Hepatic stellate cell (primary cell): Measurements from ENCODE around the gene CTNNBIP1.

Experiments
- DNase-seq: peaks from one replicate; pipeline ENCODE4 v3.0.0; 2011; ENCODE audit warnings: low spot score

The CTNNBIP1 gene

DNA sequence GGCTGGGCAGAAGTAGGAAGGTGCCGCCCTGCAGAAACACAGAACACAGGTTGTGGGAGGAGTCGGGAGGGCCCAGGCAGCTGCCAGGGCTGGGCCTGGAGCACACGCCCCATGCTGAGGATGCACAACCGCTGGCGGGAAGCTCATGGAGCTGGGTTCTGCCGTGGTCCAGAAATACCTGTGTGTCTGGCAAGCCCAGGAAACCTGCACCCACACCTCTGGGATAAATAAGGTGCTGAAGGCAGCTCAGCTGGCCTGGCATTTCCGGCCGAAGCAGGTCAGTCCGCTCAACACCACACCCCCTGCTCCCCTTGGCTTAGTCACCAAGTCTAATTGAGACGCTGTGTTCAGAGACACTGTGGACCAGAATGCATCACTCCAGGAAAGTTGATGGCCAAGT lies 32.1 kb downstream of the CTNNBIP1 start:
- no peak for DNase-seq

DNA sequence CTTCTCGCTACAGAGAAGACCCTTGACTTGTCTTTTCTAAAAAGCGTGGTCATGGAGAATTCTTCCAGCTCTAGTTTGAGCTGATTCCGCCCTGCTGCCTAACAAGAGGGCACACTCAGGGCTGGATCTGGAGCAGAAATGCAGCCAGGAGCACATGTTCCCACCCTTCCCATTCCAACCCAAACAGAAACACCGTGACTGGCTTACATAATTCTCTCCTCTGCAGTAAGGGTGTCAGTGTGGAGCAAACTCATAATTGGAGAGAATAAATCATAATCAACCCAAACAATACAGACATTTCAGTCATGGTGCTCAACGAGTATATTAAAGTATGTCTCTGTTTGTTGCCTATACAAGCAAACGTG lies 34.5 kb downstream of the CTNNBIP1 start:
- no peak for DNase-seq

DNA sequence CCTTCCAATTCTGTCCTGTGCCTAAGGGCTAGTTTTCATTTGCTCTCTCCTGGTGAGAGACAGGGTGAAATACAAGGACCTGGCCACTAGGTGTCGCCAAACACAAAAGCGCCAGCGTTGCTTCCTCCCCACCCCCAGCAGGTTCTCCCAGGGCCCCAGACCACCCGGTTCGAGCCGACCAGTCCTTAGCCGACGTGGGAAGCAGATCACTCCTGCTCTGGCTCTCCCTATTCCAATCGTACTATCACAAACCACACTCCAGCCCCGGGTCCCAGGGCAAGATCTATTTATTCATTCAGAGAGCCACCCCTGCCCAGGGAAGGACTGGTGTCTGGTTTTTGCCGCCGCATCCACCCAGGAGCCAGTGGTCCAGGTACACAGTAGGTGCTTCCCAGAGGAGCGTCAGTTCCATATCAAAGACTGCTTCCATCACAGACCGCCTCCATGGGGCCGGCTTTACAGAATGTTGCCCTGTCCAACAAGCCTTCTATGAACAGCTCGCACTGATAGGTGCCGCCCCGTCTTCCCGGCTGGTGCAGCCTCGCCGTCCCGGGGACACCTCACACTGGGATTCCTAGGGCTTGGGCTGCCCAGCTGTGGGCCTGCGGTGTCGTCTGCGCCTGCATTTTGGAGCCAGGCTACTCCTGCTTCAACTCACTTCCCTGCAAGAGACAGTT lies 35.0 kb downstream of the CTNNBIP1 start:
- DNase-seq: peak; percentile 96

DNA sequence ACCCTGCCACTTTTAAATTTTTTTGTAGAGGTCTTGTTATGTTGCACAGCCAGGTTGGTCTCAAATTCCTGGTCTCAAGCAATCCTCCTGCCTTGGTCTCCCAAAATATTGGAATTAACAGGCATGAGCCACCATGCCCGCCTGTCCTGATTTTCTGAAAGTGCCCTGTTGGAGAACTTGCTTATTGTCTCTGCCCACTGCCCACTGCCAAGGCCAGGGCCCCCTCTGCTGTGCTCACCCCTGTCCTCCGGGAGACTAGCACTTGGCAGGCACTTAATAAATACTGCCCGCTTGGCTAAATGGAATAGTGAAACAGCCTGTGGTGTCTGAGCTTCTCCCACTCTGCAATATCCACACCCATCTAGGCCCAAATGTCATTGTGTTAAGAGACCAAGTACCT lies 35.7 kb downstream of the CTNNBIP1 start:
- no peak for DNase-seq

DNA sequence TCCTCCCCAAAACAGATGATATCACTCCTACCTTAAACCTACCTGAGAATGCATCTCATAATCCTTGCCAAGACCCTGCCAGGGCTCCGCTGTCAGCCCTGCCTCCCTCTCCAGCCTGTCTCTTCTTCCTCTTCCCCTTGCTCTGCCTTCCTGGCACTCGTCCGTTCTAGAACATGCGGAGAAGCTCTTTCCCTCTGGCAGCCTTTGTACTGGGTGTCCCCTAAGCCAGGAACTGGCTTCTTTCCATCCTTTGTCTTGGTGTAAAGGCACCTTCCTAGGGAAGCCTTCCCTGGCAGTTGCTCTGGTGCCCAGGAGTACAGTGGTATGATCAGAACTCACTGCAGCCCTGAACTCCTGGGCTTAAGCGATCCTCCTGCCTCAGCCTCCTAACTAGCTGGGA lies 36.1 kb downstream of the CTNNBIP1 start:
- no peak for DNase-seq

DNA sequence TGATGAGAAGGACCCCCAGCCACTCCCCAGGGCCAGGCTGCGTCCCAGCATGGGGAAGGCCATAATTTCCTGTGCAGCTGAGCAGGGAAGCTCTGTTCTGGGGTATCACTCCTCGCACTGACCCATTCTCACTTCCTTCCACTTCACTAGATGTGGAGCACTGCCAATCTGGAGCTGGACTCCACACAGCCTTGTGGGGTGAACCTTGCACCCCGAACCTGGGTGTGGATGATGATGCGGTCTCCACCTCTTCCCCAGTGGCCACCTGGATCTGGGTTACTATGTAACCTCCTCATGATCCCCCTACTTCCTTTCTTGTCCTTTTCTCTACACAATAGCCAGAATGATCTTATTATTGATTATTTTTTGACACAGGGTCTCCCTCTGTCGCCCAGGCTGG lies 36.7 kb downstream of the CTNNBIP1 start:
- DNase-seq: no peak

DNA sequence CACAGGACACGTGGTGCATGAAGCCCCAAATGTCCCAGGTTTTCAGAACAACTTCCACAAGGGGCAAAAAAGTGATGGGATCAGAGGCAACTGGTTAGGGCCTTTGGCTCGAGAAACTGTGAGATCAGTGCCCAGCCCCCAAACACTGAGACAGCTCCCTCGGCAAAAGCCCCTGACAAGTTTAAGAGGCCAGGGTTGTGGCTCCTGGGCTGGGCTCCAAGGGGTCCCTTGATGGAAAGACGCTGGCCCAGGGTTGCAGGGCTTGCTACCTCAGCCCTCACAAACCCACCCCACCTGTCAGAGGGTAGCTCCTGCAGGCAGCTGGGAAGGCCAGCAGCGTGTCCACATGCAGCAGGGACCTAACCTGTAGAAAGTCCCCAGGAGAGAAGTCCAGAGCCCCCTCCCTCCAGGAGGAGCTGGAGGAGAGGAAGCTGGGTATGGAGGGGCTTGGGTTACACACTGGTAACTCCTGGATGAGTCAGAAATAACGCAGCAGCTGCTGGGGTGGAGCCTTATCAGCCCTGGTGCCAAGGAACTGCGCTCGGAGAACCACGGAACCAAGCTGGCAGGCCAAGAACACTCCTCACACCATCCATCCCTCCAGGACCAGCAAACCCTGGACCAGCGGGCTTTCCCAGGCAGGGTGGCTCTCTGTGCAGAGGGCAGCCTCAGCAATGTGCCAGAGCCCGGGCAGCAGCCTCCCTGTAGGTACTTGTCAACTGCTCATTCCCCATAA lies 37.5 kb downstream of the CTNNBIP1 start:
- DNase-seq: no peak

DNA sequence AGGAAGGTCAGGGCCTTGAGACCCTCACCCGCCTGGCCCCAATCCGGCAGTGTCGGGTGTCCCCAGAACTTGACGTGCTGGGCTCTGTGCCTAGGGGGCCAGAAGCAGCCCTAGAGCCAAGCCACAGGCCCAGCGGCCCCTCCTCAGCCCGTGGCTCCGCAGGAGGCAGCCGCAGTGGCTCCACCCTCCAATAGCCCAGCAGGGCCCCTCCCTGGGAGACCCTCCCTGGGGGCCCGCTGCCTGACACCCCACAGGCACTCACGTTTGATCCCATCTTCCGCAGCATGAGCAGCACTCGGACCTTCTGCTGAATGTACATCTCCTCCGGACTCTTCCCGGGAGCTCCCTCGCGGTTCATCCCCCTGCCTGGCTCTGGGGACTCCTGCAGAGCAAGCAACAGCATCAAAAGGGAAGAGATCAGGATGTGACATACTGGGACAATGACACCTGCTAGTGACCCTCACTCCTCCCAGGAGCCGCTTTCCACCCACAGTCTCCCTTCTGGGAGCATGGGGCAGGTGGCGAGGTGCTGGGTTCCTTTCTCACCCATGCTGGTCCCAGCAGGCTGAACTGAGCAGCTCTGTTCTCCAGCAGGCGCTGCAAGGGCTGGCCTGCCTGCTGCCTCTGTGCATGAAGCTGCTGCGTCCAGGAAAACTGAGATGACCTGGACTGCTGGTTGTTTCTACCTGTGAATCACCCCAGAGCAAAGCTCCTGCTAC lies 38.2 kb downstream of the CTNNBIP1 start:
- no peak for DNase-seq

DNA sequence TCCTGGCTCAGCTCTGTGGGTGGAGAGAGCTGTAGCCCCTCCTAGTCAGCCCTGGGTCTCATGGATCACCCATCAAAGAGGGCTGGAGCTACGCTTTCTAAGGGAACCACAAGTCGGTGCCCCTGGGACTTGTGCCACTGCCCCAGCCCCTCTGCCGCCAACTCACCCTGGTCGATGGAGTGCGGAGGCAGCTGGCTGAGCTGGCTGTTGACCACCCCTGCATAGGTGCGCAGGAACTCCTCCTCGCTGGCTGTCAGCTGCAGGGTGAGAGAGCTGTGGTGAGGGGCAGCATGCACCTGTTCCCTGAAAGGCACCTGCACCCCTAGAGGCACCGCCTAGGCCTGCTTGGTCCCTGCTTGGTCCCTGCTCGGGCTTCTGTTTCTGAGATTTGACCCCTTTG lies 39.0 kb downstream of the CTNNBIP1 start:
- no peak for DNase-seq

DNA sequence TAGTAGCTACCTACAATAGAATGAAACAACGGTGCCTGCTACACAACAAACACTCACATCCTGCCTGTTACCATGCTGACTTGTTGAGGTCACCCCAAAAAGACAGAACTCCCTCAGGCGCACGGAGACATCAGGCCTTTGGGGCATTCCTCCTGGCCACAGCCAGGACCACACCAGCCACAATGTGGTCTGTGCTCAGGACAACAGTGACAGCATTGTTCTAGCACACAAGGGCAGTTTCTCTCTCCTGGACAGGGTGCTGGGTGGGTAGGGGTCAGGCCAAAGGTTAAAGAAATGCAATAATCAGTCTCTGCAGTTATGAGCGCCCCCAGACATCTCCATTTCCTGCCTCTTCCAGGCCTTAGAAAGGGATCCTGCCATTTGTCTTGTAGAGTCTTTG lies 39.5 kb downstream of the CTNNBIP1 start:
- no peak for DNase-seq

DNA sequence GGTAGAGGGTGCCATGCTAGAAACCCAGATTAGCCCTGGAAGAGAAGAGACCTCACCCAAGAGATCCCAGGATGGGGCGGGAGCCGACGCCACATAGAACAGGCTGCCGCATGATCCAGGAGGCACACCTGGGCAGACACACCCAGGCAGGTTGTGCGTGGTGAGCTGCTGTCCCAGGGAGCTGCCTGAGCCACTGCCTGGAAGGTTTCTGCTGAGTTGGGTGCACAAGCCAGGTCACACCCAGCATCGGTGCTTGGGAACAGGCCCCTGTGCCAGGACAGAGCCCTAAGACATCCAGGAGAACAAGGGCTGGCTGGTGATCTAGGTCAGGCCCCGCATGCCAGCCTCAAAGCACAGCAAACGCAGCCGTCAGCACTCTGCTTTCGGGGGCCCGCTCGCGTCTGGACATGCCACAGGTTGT lies 40.2 kb downstream of the CTNNBIP1 start:
- DNase-seq: no peak

DNA sequence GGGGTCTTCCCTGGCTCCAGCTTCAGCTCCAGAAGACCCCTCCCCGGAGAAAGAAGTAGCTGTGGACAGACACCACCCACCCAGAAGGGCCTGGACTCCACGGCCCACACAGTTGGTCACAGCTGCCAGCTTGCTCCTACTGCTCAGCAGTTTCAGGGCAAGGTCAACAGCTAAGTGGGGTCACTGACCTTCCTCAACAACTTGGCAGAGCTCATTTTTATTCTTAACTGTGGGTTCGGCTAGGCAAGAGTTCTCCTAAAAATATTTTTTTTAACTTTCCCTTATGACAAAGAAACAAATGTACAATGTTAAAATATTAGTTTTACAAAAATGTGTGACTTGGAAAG lies 41.9 kb downstream of the CTNNBIP1 start:
- DNase-seq: no peak

DNA sequence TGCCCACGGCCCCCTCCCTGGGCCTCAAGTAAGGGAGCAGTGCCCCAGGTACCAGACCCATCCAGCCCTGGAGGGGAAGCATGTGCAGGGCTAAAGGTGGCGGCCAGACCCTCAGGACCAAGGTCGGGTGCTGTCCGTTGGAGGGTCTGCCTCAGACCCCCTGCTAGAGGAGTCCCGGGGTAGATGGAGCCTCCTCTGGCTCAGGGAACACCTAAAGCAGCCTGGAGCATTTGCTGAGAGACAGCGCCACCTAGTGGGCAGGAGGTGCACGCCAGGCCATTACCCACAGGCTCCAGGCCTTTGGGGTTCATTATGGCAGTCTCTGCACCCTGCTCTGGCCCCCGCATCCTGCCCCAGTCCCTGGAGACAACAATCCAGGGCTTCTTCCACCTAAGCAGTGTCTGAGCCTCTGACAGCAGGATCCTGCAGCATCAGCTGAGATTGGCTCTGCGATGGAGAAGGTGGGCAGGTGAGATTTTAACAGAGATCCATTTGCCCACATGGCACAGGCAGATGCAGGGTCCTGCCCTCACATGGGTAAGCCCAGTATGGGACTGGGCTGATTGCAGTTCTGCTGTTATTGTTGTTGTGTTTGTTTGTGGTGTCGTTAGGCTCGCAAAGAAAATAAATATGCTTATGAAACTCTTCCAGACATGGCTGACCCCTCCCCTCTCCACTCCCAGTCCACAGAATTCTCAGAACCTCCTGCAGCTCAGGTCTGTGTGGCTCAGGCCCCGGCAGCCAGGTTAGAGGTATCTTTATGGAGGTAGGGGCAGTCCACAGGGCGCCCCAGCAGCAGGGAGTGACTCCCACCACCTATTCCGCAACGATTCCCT lies 42.4 kb downstream of the CTNNBIP1 start:
- peak; percentile 87 for DNase-seq

DNA sequence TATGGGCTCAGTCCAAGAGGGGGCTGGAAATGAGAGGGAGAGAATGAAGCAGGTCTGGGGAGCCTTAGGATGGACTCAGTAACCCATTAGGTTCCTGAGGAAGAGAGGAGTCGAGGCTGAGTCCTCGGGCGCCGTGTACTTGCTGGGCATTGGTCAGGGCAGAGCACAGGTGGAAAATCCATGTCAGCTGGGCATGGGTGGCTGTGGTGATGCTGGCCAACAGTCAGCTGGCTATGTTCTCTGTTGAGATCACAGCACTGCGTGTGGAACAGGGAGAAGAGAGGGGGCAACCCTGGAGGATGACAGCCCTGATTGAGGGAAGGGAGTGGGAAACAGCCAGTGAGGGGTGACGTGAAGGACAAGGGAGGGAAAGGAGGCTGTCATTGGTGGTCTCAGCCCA lies 43.2 kb downstream of the CTNNBIP1 start:
- DNase-seq: no peak

DNA sequence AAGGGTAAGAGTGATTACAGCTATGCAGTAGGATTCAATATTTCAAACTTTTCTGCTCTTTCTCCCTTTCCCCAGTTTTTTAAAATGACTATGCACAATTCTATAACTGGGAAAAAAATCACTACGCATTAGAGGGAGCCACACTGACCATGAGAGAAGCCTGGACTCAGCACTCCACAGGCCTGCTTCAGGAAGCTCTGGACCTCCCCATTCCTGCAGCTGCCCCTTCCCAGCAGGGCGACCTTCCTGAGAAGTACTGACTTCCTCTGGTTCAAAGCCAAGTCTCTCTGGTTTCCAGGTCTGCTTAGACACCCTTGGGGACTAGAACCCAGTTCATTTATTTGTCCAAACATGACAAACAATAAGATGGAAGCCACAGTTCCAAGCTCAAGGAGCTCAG lies 44.3 kb downstream of the CTNNBIP1 start:
- DNase-seq: no peak

DNA sequence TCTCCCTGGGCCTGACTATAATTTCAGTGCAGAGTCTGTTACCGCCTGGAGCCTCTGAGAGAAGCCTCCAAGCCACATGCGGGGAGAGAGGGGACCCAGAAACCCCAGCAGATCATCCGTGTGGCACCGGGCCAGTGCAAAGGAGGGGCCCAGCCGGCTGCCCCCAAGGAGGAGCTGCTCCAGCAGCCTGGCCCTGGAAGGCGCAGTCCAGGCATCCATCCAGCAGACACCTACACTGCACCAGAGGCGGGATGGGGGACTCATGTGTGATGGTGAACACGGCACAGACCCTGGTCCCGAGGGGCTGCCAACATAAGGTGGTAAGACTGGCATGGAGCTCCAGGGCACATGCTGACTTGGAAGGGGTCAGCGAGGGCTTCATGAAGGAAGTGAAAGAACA lies 46.7 kb downstream of the CTNNBIP1 start:
- DNase-seq: no peak

DNA sequence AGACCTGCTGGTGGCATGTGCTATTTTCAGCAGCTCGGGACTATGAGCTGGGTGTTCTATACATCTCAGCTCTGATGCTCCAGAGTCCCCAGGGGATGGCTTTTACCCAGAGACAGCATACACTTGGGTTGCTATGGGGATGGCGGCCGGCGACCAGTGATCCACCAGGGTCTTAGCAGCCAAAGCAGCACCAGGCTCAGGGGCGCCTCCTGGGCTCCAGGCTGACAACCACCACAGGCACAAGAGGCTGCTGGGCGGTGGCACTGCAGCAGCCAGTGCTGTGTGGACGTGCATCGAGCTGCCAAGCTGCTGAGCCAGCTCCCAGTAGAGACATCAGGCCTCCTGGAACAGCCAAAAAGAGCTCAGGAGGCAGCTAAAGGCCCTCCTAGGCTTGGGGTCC lies 48.7 kb downstream of the CTNNBIP1 start:
- DNase-seq: no peak

DNA sequence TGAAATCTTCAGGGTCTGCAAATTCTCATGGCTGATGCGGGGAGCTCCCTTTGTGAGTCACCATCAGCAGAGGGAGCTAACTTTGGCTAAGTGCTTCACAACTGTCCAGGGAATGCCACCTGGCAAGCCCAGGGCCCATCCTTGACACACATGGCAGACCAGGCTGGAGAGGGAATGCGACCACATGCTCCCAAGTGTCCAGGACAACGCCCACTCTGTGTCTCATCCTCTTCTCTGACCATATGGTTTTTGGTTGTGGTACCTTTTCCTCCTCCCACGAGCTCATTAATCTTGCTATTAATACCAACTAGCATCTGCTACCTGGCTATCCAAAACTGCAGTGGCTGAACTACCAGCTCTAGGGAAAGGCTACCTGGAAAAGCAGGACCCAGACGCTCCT lies 49.2 kb downstream of the CTNNBIP1 start:
- DNase-seq: no peak

DNA sequence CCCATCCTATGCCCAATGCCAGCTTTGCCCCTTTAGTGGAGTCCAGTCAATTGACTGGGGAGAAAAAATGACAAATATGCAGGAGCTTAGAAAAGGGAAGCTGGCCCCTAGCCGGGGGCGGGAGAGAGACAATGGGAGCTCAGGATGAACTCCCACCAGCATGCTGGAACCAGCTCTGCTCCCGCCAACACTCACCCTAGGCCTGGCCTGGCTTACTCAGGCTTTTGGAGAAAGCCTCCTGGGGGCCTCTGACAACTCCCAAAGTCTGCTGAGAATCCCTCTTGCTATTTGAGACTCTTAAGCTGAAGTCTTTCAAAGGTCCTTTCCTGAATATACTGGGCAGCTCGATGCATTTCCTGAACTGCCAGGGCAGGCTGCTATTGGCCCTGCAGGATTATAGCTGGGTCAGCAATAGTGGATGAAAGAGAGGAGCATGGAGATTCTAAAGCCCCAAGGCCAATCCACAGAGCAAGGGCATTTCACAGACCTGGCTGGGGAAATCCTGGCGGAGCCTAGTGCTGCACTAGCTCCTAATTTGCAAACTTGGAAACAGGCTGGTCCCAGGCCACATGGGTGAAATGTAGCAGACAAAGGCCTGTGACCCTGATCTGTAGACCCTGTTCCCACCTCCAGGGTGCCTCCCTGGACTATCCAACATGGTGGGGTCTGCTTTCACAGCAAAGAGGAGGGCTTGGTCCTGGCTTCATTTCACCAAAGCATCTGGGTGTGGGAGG lies 50.6 kb downstream of the CTNNBIP1 start:
- no peak for DNase-seq

DNA sequence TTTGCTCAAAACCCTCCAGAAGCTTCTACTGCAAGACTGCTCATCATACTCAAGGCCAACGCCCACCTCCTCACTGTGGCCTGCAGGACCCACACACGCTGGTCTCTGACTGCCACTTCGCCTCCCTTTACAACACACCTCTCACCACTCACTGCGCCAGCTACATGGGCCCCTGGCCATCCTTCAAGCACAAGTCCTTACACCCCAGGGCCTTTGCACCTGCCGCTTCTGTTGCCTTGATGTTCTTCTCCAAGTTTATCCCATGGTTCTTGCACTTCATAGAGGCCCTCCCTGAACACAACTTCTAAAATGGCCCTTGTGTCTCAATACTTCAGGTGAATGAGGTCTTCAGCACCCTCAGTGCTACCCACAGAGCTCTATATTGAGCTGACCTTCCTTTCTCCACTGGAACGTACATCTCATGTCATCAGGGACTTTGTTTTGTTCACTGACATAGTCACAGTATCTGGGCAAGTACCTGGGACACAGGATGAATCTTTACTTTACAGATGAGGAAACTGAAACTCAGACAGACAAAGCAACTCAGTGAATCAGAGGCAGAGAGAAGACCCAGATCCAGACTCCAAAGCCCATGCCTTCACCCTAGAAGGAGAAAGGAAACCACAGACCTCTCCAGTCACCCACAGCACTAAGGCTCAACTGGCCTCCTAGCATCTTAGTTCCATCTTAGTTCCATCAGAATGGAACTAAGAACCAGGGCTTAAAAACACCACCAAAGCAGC lies 51.6 kb downstream of the CTNNBIP1 start:
- no peak for DNase-seq

DNA sequence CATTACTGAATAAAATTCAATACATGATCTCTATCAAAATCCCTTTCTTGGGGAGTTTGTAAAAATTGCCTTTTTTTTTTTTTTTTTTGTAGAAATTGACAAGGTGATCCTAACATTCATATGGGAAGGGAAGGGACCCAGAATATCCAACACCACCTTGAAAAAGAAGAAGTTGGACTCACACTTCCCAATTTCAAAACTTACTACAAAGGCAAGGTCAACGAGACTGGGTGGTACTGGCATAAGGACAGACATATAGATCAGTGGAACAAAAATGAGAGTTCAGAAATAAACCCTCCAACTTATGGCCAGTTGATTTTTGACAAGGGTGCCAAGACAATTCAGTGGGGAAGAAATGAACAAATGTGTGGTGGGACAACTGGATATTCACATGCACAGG lies 54.9 kb downstream of the CTNNBIP1 start:
- DNase-seq: no peak
